ENCODE results near the gene DBP.

Gene DBP

DNA sequence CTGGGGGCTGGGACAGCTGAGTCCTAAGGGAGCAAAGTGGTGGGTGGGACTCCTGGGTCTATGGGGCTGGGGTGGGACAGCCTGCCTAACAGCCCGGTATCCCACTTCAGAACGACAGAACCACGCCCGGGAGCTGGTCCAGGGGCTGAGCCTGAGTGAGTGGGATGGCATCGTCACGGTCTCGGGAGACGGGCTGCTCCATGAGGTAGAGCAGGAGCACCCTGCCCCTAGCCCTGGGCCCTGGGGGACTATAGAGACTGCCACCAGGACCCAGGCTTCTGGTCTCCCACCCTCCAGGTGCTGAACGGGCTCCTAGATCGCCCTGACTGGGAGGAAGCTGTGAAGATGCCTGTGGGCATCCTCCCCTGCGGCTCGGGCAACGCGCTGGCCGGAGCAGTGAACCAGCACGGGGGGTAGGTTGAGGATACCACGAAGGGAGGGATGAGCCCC, 9.3 kb downstream of the DBP start:
- no peak for DNase-seq (ENCODE audit: low read depth, low spot score)

- no peak for DNase-seq (ENCODE audit: low read depth, low spot score)
Measured at GRCh38 chr19:48627201-48627864, 9.8 kb downstream of the DBP start.

DNA sequence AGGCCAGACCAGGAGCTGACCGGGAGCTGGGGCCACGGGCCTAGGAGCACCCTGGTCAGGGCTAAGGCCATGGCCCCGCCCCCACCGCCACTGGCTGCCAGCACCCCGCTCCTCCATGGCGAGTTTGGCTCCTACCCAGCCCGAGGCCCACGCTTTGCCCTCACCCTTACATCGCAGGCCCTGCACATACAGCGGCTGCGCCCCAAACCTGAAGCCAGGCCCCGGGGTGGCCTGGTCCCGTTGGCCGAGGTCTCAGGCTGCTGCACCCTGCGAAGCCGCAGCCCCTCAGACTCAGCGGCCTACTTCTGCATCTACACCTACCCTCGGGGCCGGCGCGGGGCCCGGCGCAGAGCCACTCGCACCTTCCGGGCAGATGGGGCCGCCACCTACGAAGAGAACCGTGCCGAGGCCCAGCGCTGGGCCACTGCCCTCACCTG, 11.3 kb downstream of the DBP start:
- DNase-seq (ENCODE audit: low read depth, low spot score): no peak

GRCh38 chr19:48624791-48625723, 12.1 kb downstream of the DBP start:
- DNase-seq (ENCODE audit: low read depth, low spot score): no peak

GRCh38 chr19:48624067-48624594, 13.0 kb downstream of the DBP start:
- DNase-seq (ENCODE audit: low read depth, low spot score): peak; percentile 91

- DNase-seq (ENCODE audit: low read depth, low spot score): no peak
Measured at GRCh38 chr19:48623556-48624066, 13.6 kb downstream of the DBP start.

DNA sequence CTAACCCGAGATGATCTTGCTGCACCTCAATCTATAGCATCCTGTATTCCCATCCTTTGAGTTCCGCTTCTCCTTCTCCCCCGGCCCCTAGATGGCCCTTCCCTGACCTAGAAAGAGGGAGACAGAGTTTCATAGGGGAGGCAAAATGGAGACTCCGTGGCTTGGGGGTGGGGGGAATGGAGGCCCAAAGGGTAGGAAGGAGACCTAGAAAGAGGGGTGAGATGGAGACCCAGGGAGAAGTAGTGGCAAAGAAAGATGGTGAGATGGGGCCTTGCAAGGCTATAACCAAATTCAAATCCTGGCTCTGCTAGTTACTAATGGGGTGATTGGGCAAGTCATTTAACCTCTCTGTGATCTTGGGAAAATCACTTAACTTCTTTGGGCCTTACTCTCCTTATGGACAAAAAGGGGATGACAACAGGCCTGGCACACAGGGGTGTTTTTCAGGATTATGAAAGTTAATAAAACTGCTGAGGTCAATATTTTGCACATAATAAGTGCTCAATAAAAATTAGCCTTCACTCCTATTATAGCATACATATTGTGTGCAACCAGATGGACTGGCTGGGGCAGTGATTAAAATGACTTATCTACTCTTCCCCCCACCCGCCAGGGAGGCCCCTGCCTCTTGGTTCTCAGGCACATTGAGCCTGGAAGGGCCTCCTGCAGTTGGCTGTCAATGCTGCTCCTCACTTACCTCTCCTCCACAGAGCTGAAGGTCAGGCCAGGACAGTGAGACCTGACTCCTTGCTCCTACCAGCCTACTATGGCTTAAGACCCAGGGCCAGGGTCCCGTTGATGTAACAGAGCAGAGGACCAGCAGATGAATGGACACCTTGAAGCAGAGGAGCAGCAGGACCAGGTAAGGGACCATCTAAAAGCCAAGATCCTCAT, 17.2 kb downstream of the DBP start:
- DNase-seq (ENCODE audit: low read depth, low spot score): no peak

DNA sequence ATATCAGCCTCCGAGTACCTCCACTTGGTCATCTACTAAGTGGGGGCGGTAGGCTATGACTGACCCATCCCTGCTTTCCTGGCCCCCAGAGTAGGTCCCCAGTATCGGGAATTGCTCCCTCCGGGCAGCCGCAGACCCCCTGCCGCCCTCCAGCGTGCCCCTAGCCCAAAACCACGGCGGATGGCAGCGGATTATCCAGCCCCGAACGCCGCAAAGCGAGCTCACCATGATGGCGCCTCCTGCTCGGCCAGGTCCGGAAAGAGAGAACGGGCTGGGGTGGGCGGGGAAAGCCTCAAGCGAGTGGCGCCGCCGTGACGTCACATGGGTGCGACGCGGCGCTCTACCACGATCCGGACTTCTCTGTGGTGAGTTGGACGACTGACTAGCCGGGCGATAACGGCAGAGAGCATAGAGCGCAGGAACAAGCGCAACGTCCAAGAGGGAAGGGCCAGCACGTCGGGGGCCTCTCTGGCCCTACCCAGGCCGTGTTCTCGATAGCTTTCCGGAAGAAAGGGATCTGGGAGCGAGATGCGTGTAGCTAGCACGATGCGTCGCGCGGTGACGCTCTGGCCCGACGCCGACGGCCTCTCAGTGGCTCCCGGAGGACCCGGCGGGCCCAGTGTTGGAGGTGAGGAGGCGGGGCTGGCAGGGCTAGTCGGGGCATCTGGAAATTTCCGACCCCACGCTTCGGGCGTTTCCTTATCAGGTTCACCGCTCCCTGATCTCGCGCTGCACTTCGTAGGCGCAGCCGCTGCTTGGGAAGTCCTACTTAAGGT, 18.1 kb downstream of the DBP start, which contains the start of the genes RPL18 and SPHK2:
Gene RPL18 (minus strand): TSS at position 263 of the 776 bp plus-strand sequence. CDS start 35 bp downstream, at position 228.
Gene SPHK2 (plus strand): TSS at position 591 of the 776 bp plus-strand sequence. CDS start 1,009 bp downstream, outside the sequence.
- DNase-seq (ENCODE audit: low read depth, low spot score): peak; percentile 100

DNA sequence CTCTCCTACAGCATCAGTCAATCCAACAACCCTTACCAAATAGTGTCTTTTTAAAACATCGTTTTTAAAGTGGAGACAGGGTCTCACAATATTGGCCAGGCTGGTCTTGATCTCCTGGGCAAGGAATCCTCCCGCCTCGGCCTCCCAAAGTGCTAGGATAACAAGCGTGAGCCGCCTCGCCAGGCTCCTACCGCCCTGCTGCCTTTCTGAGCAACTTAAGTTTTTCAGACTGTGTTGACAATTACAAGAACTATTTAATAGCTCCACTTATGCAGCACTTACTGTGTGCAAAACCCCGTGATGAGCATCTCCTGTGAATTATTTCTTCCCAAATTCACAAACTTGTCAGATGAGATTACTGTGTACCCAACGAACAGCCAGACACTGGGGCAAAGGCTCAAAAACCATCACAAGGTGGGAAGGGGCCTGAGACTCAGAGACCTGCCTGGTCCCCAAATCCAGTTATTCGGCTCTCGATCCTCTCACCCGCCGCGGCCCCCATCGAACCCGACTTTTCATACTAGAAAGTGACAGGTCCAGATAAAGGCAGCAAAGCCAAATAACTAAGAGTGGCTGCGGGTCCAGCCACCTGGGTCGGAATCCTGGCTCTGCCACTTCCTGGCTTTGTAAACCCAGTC, 18.8 kb downstream of the DBP start:
- DNase-seq (ENCODE audit: low read depth, low spot score): no peak

GRCh38 chr19:48617146-48617937, 19.8 kb downstream of the DBP start:
- no peak for DNase-seq (ENCODE audit: low read depth, low spot score)

DNA sequence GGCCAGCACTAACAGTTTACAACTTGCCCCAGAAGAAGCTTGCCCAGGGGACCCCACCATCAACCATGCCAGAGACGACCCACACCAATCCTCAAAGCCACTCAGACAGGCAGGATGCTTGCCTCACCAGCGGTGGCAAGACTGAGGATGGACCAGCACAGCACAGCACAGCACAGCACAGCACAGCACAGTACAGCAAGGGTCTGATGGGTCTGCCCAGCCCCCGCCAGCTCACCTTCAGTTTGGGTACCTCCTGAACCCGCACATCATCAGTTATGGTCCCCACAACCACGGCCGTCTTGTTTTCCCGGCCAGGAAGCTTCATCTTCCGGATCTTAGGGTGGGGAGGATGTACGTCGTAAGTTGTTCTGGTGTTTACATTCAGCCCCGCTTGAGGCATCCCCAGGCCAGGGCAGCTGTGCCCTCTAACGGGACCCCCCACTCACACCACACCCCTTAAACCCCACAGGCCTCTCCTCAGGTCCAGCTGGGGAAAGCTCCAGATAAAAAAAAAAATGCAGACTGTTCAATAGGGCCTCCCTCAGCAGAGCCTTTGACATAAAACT, 20.6 kb downstream of the DBP start:
- DNase-seq (ENCODE audit: low read depth, low spot score): no peak

- DNase-seq (ENCODE audit: low read depth, low spot score): no peak
Measured at GRCh38 chr19:48616041-48616436, 21.1 kb downstream of the DBP start.

- no peak for DNase-seq (ENCODE audit: low read depth, low spot score)
Measured at GRCh38 chr19:48615231-48616040, 21.7 kb downstream of the DBP start.

- DNase-seq (ENCODE audit: low read depth, low spot score): no peak
Measured at GRCh38 chr19:48614436-48615230, 22.5 kb downstream of the DBP start, which contains the start of gene FAM83E. FAM83E (minus strand) TSS chr19:48615076; CDS start chr19:48613372, 1,704 bp downstream.

- DNase-seq (ENCODE audit: low read depth, low spot score): no peak
Measured at GRCh38 chr19:48613852-48614435, 23.2 kb downstream of the DBP start.
